Cardiac fibroblast (primary cell): ENCODE data around the gene KCNMA1.

Source experiments
- DNase-seq, 2 donors: peaks; one replicate each; pipeline versions ENCODE4 v3.0.0 to v3.0.0-alpha.2; 2010; ENCODE audit warnings: low read depth in 2 of 2
- H3K4me3 ChIP-seq, 2 donors: replicated peaks in 1 of 2; 1 replicate in 1 of 2; 2 replicates in 1 of 2; pipeline ENCODE4 v1.5.1; 2011; ENCODE audit warnings: low read depth in 2 of 2, low read length in 2 of 2, mild to moderate bottlenecking in 2 of 2, moderate library complexity in 1 of 2
- CTCF ChIP-seq: IDR thresholded peaks from one replicate; pipeline ENCODE4 v1.5.1; 2011; ENCODE audit warnings: low read depth, mild to moderate bottlenecking, low read length, inconsistent platforms

Gene KCNMA1

GRCh38 chr10:77230194-77230593, 407.4 kb downstream of the KCNMA1 start:
- no peak for TF ChIP-seq CTCF
- peak; percentile 43 to 63 for DNase-seq
- H3K4me3 ChIP-seq, result no peak overlapping the region

GRCh38 chr10:77229704-77230103, 407.9 kb downstream of the KCNMA1 start:
- no peak for DNase-seq
- no peak for TF ChIP-seq CTCF
- H3K4me3 ChIP-seq, result no peak overlapping the region

GRCh38 chr10:77228559-77228958, 409.0 kb downstream of the KCNMA1 start:
- no peak for TF ChIP-seq CTCF
- no peak overlapping the region for H3K4me3 ChIP-seq
- DNase-seq, result no peak

GRCh38 chr10:77226853-77227565, 410.6 kb downstream of the KCNMA1 start:
- DNase-seq, result no peak
- no peak overlapping the region for H3K4me3 ChIP-seq
- TF ChIP-seq CTCF, result no peak

- H3K4me3 ChIP-seq, result no peak overlapping the region
- no peak for DNase-seq
- TF ChIP-seq CTCF, result no peak
Measured at GRCh38 chr10:77226452-77226851, 411.2 kb downstream of the KCNMA1 start.

GRCh38 chr10:77226020-77226419, 411.6 kb downstream of the KCNMA1 start:
- no peak overlapping the region for H3K4me3 ChIP-seq
- no peak for TF ChIP-seq CTCF
- no peak for DNase-seq
